OCI-LY7 (cell line): ENCODE data around the gene JAK3. TPM values are rescaled to one million over a fixed set of nuclear protein-coding genes. Genes with fewer than 3 reads are reported as not detected.

Experiments used
- BruUV-seq: library from RNA; stranded (reverse); fragments of 400-500 nt; replicated peaks from 2 replicates; lab custom pipeline; 2021; lab: Mats Ljungman, UMichigan
- CTCF ChIA-PET: fragments of 300-600 bp; sonication (Branson Sonifier 250); formaldehyde crosslinking; loops from one replicate; lab custom pipeline; 2022; ENCODE audit warnings: antibody characterized with exemption; ENCODE audit not compliant: unreplicated experiment; lab: Charles Lee
- POLR2A ChIA-PET: fragments of 300-600 bp; sonication (Branson Sonifier 250); formaldehyde crosslinking; loops from one replicate; lab custom pipeline; 2022; ENCODE audit warnings: antibody characterized with exemption; lab: Charles Lee
- DNase-seq: peaks from one replicate; pipeline ENCODE4 v3.0.0-alpha.2; 2015; ENCODE audit warnings: low spot score
- H2AFZ ChIP-seq: fragments of 200-600 bp; sonication (generic), shearing (Covaris generic); 2 replicates; pipeline ENCODE4 v1.6.1; 2014; ENCODE audit warnings: mild to moderate bottlenecking, antibody characterized with exemption, low read length, moderate library complexity
- H3K27ac ChIP-seq: fragments of 200-600 bp; sonication (generic); 2 replicates; pipeline ENCODE4 v1.5.1; 2014; ENCODE audit warnings: mixed run types, low read depth, mild to moderate bottlenecking, moderate library complexity, low read length, inconsistent platforms; ENCODE audit not compliant: poor library complexity, severe bottlenecking
- H3K36me3 ChIP-seq: fragments of 200-600 bp; sonication (generic); 2 replicates; pipeline ENCODE4 v1.6.1; 2014; ENCODE audit warnings: mild to moderate bottlenecking, antibody characterized with exemption, low read length, moderate library complexity, mixed read lengths; ENCODE audit not compliant: insufficient read depth
- H3K4me1 ChIP-seq: fragments of 200-600 bp; sonication (generic); 2 replicates; pipeline ENCODE4 v1.5.1; 2014; ENCODE audit warnings: mild to moderate bottlenecking, low read length; ENCODE audit not compliant: insufficient read depth, poor library complexity, severe bottlenecking
- H3K4me2 ChIP-seq: fragments of 200-600 bp; sonication (generic); 2 replicates; pipeline ENCODE4 v1.6.1; 2014; ENCODE audit warnings: mild to moderate bottlenecking, low read length
- H3K4me3 ChIP-seq: fragments of 200-600 bp; sonication (generic); 2 replicates; pipeline ENCODE4 v1.5.1; 2014; ENCODE audit warnings: mild to moderate bottlenecking, low read depth, low read length; ENCODE audit not compliant: poor library complexity, severe bottlenecking
- H3K79me2 ChIP-seq: fragments of 200-600 bp; sonication (generic); 2 replicates; pipeline ENCODE4 v1.6.1; 2016; ENCODE audit warnings: low read depth, mild to moderate bottlenecking, low read length, moderate library complexity, mixed read lengths; ENCODE audit not compliant: insufficient read depth
- H3K9me2 ChIP-seq: fragments of 200-600 bp; sonication (generic); 2 replicates; pipeline ENCODE4 v1.6.1; 2016; ENCODE audit warnings: mild to moderate bottlenecking, low read length, mixed read lengths; ENCODE audit not compliant: insufficient read depth
- H3K9me3 ChIP-seq: fragments of 200-600 bp; sonication (generic); 2 replicates; pipeline ENCODE4 v1.6.1; 2014; ENCODE audit warnings: mild to moderate bottlenecking, mixed run types, low read length, mixed read lengths
- H4K20me1 ChIP-seq: fragments of 200-600 bp; sonication (generic); 2 replicates; pipeline ENCODE4 v1.6.1; 2014; ENCODE audit warnings: mild to moderate bottlenecking, antibody characterized with exemption, low read length, moderate library complexity, mixed read lengths; ENCODE audit not compliant: insufficient read depth
- CTCF ChIP-seq: fragments of 200-600 bp; sonication (generic); conservative IDR thresholded peaks from 2 replicates; pipeline ENCODE4 v1.5.1; 2014; ENCODE audit warnings: mild to moderate bottlenecking, antibody characterized with exemption, low read length, moderate library complexity, mixed read lengths
- EZH2phosphoT487 ChIP-seq: fragments of 200-600 bp; sonication (generic); IDR thresholded peaks from 2 replicates; pipeline ENCODE4 v1.6.1; 2018; ENCODE audit warnings: low read depth, borderline replicate concordance, mild to moderate bottlenecking, mixed run types, antibody characterized with exemption, low read length, moderate library complexity, mixed read lengths
- intact Hi-C: fragments of 100-400 bp; cut with micrococcal nuclease; formaldehyde crosslinking; loops from one replicate; pipeline ENCODE4 v1.10.0; 2022; ENCODE audit not compliant: unreplicated experiment
- total RNA-seq, 2 experiments: library from RNA; depleted of rRNA in 1 of 2; stranded (reverse); fragments of >200 nt in 1 of 2; shearing (Covaris generic) in 1 of 2; gene quantifications; 2 replicates each; pipeline ENCODE4 v1.2.3, GENCODE V29; 2014 to 2022

Gene JAK3
- total RNA-seq, 2 experiments from 2014 or later: 14.0 to 25.3 TPM

GRCh38 chr19:17861542-17862402 is 14.0 kb upstream of the JAK3 start:
- H3K9me3 ChIP-seq: no peaks in the 10 kb centered on the region
- peak overlapping the region; percentile 65 for H3K27ac ChIP-seq
- no peak for TF ChIP-seq EZH2phosphoT487
- no peak for TF ChIP-seq CTCF
- ChIA-PET CTCF (no interaction called here), POLR2A (interaction anchor here (1.0 to 1.7 kb wide), 2 partner anchors 9 to 71 kb away, joined by 3 read pairs; partner anchors contain the start of gene CCDC124)
- peaks cover 56% of the 10 kb centered on the region for H3K36me3 ChIP-seq
- H4K20me1 ChIP-seq: peaks cover 21% of the 10 kb centered on the region
- H2AFZ ChIP-seq: no peak overlapping the region
- DNase-seq: no peak
- H3K9me2 ChIP-seq: no peaks in the 10 kb centered on the region
- no TSS peak for BruUV-seq
- intact Hi-C loops: no loop called here
- peaks cover 36% of the 10 kb centered on the region for H3K4me1 ChIP-seq
- peak overlapping the region; percentile 90 for H3K4me3 ChIP-seq
- peaks cover 28% of the 10 kb centered on the region for H3K79me2 ChIP-seq
- H3K4me2 ChIP-seq: peak overlapping the region; percentile 96

- Histone ChIP-seq H2AFZ (no peak overlapping the region), H3K9me2 (no peaks in the 10 kb centered on the region), H3K27ac (peak overlapping the region; percentile 65), H3K9me3 (no peaks in the 10 kb centered on the region), H3K4me1 (peaks cover 36% of the 10 kb centered on the region), H3K36me3 (peaks cover 56% of the 10 kb centered on the region), H3K79me2 (peaks cover 28% of the 10 kb centered on the region), H3K4me3 (peak overlapping the region; percentile 90), H3K4me2 (peak overlapping the region; percentile 96), H4K20me1 (peaks cover 21% of the 10 kb centered on the region)
- ChIA-PET CTCF (no interaction called here), POLR2A (interaction anchor here (0.7 to 1.7 kb wide), 3 partner anchors 10 to 72 kb away, joined by 3 read pairs; partner anchors contain the start of gene CCDC124)
- DNase-seq: no peak
- BruUV-seq: no TSS peak
- intact Hi-C loops: no loop called here
- no peak for TF ChIP-seq CTCF
- TF ChIP-seq EZH2phosphoT487: no peak
Observed at GRCh38 chr19:17860993-17861360, 13.2 kb upstream of the JAK3 start.
